DND-41 (cell line): Measurements from ENCODE around the gene NT5C1A.

ENCODE experiments used
- EZH2 ChIP-seq: IDR thresholded peaks from 3 replicates; pipeline ENCODE4 v1.6.1; 2012; ENCODE audit warnings: borderline replicate concordance, low read depth, mild to moderate bottlenecking, moderate library complexity, low read length, inconsistent platforms; ENCODE audit not compliant: severe bottlenecking
- TF ChIP-seq, protein P1 (sequence below): IDR thresholded peaks from 2 replicates; pipeline ENCODE4 v1.5.1; 2012; ENCODE audit warnings: borderline replicate concordance, low read length, moderate library complexity, mild to moderate bottlenecking; ENCODE audit not compliant: poor library complexity, severe bottlenecking; ENCODE audit errors: extremely low read depth

- TF ChIP-seq, protein P1, sequence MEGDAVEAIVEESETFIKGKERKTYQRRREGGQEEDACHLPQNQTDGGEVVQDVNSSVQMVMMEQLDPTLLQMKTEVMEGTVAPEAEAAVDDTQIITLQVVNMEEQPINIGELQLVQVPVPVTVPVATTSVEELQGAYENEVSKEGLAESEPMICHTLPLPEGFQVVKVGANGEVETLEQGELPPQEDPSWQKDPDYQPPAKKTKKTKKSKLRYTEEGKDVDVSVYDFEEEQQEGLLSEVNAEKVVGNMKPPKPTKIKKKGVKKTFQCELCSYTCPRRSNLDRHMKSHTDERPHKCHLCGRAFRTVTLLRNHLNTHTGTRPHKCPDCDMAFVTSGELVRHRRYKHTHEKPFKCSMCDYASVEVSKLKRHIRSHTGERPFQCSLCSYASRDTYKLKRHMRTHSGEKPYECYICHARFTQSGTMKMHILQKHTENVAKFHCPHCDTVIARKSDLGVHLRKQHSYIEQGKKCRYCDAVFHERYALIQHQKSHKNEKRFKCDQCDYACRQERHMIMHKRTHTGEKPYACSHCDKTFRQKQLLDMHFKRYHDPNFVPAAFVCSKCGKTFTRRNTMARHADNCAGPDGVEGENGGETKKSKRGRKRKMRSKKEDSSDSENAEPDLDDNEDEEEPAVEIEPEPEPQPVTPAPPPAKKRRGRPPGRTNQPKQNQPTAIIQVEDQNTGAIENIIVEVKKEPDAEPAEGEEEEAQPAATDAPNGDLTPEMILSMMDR, result no peak
- TF ChIP-seq EZH2, result no peak
Measured at GRCh38 chr1:39656391-39656790, 15.5 kb downstream of the NT5C1A start.
